ENCODE measurements around the gene TTLL3. TPM values are rescaled to one million over a fixed set of nuclear protein-coding genes. Genes with fewer than 3 reads are reported as not detected.

Gene TTLL3
- total and polyA plus RNA-seq, 2 of the 8 experiments (the other 6 are each of a cell fraction or from before 2014, with no cell fraction given), result 5.9 to 8.9 TPM

- Histone ChIP-seq H3K9ac (replicated peaks in 1 of 4; ENCODE audit: extremely low read depth in 1 of 4, low read depth in 3 of 4, low read length in 3 of 4) (no peak overlapping the region), H2BK120ac (replicated peaks; ENCODE audit: low read depth, low read length) (no peak overlapping the region), H3K4me2 (ENCODE audit: insufficient read depth in 1 of 2, low read depth in 2 of 2, low read length in 2 of 2) (no peak overlapping the region), H3K56ac (replicated peaks; ENCODE audit: insufficient read length, low read depth, low read length) (no peak overlapping the region), H3K4me1 (replicated peaks in 1 of 4; ENCODE audit: control insufficient read depth in 3 of 4, insufficient read depth in 4 of 4, low read length in 3 of 4) (no peaks in the 10 kb centered on the region), H3K27ac (ENCODE audit: low read depth, low read length) (no peak overlapping the region), H3K36me3 (ENCODE audit: control insufficient read depth in 2 of 4, insufficient read depth in 4 of 4, low read length in 3 of 4) (peaks cover under 1 to 8% (median 7%) of the 10 kb centered on the region in 4 experiments; a peak in 4 of 8 replicates), H2BK12ac (ENCODE audit: low read depth, low read length) (no peak overlapping the region), H3K14ac (ENCODE audit: insufficient read length) (no peak overlapping the region), H4K5ac (ENCODE audit: insufficient read length, low read depth, low read length) (no peak overlapping the region), H4K91ac (replicated peaks; ENCODE audit: insufficient read length, low read length) (no peak overlapping the region), H2AK5ac (ENCODE audit: low read depth, low read length) (no peak overlapping the region), H2BK20ac (ENCODE audit: low read length) (no peak overlapping the region), H3K23me2 (ENCODE audit: low read depth, low read length) (no peaks in the 10 kb centered on the region; the same call in 1 of the 2 replicates), H3K9me3 (ENCODE audit: insufficient read depth in 2 of 2, low read depth in 1 of 2, low read length in 1 of 2) (no peaks in the 10 kb centered on the region), H3K18ac (ENCODE audit: extremely low read depth, low read length) (no peak overlapping the region), H3K27me3 (replicated peaks in 1 of 4; ENCODE audit: control insufficient read depth in 3 of 4, extremely low read depth in 1 of 4, insufficient read depth in 3 of 4, low read length in 3 of 4) (peaks cover 1 to 11% (median 5%) of the 10 kb centered on the region in 4 experiments; a peak in 6 of 7 replicates), H2BK15ac (ENCODE audit: low read length) (no peak overlapping the region), H3K79me2 (ENCODE audit: control insufficient read depth in 1 of 2, insufficient read depth in 2 of 2, low read length in 2 of 2) (no peaks in the 10 kb centered on the region), H3K4me3 (ENCODE audit: extremely low read depth in 1 of 4, insufficient read depth in 2 of 4, low read depth in 3 of 4, low read length in 4 of 4) (no peak overlapping the region), H4K20me1 (replicated peaks in 1 of 2; ENCODE audit: control insufficient read depth in 1 of 2, insufficient read depth in 2 of 2, low read length in 2 of 2) (no peaks in the 10 kb centered on the region), H3K79me1 (ENCODE audit: low read depth, low read length) (no peaks in the 10 kb centered on the region), H2BK5ac (ENCODE audit: low read depth, low read length) (no peak overlapping the region), H4K8ac (ENCODE audit: extremely low read depth, insufficient read depth, low read length) (no peak overlapping the region), H3K4ac (replicated peaks; ENCODE audit: insufficient read length, low read depth, low read length) (no peak overlapping the region), H2AFZ (ENCODE audit: low read length) (no peak overlapping the region), H3K23ac (ENCODE audit: insufficient read length) (no peak overlapping the region)
- ChIA-PET CTCF (ENCODE audit: partially characterized antibody) (interaction anchor here (0.6 to 1.9 kb wide), 3 partner anchors 9 to 387 kb away, joined by 4 to 9 read pairs (median 4); partner anchors contain the start of gene OGG1), POLR2A (ENCODE audit: partially characterized antibody) (interaction anchor here (0.6 to 2.8 kb wide), 11 partner anchors 8 to 80 kb away, joined by 3 to 10 read pairs (median 4); partner anchors contain the start of genes ARPC4, BRPF1 and TADA3)
- FAIRE-seq (no peak), DNase-seq (ENCODE audit: low read depth in 1 of 2, low spot score in 2 of 2) (no peak)
- 82 to 100% methylated on average over 1 to 5 of the region's 5 CpGs for WGBS, 2 experiments (ENCODE audit: extremely low coverage in 1 of 2, insufficient coverage in 1 of 2, insufficient read length in 1 of 2, insufficient replicate concordance in 2 of 2, low coverage in 1 of 2, low lambda C conversion rate in 2 of 2, missing lambda C conversion rate in 1 of 2)
- TF ChIP-seq CREB1 (IDR thresholded peaks at IDR 0.05) (no peak), POU5F1 (IDR thresholded peaks at IDR 0.05; ENCODE audit: low read depth, low read length) (no peak), CEBPB (IDR thresholded peaks at IDR 0.05; ENCODE audit: low read depth, low read length) (no peak), EP300 (IDR thresholded peaks at IDR 0.05; ENCODE audit: borderline replicate concordance in 1 of 2, low read depth in 2 of 2, low read length in 2 of 2) (no peak), POLR2A (IDR thresholded peaks at IDR 0.05; ENCODE audit: control extremely low read depth in 1 of 2, low read depth in 2 of 2, low read length in 2 of 2) (no peak), RFX5 (IDR thresholded peaks at IDR 0.05; ENCODE audit: borderline replicate concordance, low read depth, low read length) (no peak), TEAD4 (IDR thresholded peaks at IDR 0.05; ENCODE audit: low read depth, low read length) (no peak)
Measured at GRCh38 chr3:9776896-9777693, 33.0 kb upstream of the TTLL3 start.

Measured in H1 (cell line).